Effector memory CD4-positive, alpha-beta T cell (primary cell): ENCODE measurements around the gene CSTPP1.

ENCODE experiments used
- DNase-seq, 3 donors: peaks; one replicate each; pipeline ENCODE4 v3.0.0-alpha.2; 2020
- H3K27ac ChIP-seq: 2 replicates; pipeline ENCODE4 v1.7.0; 2013; ENCODE audit warnings: mild to moderate bottlenecking, low read length, moderate library complexity; ENCODE audit not compliant: insufficient read depth, poor library complexity, severe bottlenecking
- H3K27me3 ChIP-seq: replicated peaks from 2 replicates; pipeline ENCODE4 v1.7.0; 2013; ENCODE audit warnings: mild to moderate bottlenecking, low read length; ENCODE audit not compliant: insufficient read depth, control insufficient read depth, poor library complexity, severe bottlenecking
- H3K36me3 ChIP-seq: 2 replicates; pipeline ENCODE4 v1.7.0; 2013; ENCODE audit warnings: mild to moderate bottlenecking, low read length, moderate library complexity; ENCODE audit not compliant: control insufficient read depth, insufficient read depth
- H3K4me1 ChIP-seq: 2 replicates; pipeline ENCODE4 v1.7.0; 2013; ENCODE audit warnings: low read length, mild to moderate bottlenecking; ENCODE audit not compliant: control insufficient read depth, insufficient read depth, poor library complexity, severe bottlenecking
- H3K4me3 ChIP-seq: 2 replicates; pipeline ENCODE4 v1.7.0; 2013; ENCODE audit warnings: low read length, low read depth, mild to moderate bottlenecking; ENCODE audit not compliant: insufficient read depth, poor library complexity, severe bottlenecking
- H3K9me3 ChIP-seq: 2 replicates; pipeline ENCODE4 v1.7.0; 2013; ENCODE audit warnings: mild to moderate bottlenecking, low read length, moderate library complexity; ENCODE audit not compliant: control insufficient read depth

CSTPP1 gene

GRCh38 chr11:47021527-47021818, 84.9 kb downstream of the CSTPP1 start:
- H3K36me3 ChIP-seq = no peaks in the 10 kb centered on the region
- no peak overlapping the region for H3K4me3 ChIP-seq
- no peaks in the 10 kb centered on the region for H3K9me3 ChIP-seq
- H3K27ac ChIP-seq = no peak overlapping the region
- H3K4me1 ChIP-seq = no peaks in the 10 kb centered on the region
- no peaks in the 10 kb centered on the region for H3K27me3 ChIP-seq
- no peak for DNase-seq

GRCh38 chr11:47021965-47022364, 85.4 kb downstream of the CSTPP1 start:
- no peak overlapping the region for H3K4me3 ChIP-seq
- H3K27me3 ChIP-seq = no peaks in the 10 kb centered on the region
- DNase-seq = no peak
- no peaks in the 10 kb centered on the region for H3K9me3 ChIP-seq
- no peak overlapping the region for H3K27ac ChIP-seq
- H3K36me3 ChIP-seq = no peaks in the 10 kb centered on the region
- H3K4me1 ChIP-seq = no peaks in the 10 kb centered on the region

DNA sequence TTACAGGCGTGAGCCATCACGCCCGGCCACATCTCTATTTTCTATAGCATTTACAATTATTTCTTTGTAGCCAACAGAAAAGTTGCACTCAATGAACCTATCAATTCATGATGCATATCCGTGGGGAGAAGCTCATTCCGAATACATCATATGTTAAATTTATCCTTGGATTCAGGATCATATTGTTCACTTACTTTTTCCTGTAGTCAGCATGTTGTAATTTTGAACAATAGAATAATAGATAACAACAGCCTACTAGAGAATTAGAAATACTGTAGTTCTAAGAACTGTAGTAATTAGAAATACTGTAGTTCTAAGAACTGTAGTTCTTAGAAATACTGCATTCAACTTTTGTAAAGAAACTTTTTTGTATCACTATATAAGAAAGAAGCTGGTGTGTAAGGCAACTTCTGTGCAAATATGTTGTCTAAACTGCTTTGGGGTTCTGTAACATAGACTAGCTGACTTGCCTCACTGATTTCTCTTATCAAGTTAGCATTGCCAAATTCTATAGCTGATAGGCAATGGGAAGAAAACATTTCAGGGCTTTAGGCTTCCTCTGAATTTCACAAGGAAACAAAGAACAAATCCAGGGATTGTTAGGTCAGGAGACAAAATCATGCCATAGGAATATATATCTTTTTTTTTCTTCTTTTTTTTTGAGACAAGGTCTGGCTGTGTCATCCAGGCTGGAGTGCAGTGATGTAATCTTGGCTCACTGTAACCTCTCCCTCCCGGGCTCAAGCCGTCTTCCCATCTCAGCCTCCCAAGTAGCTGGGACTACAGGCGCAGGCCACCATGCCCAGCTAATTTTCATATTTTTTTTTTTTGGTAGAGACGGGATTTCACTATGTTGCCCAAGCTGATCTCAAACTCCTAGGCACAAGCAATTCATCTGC, 91.9 kb downstream of the CSTPP1 start:
- no peak for DNase-seq

DNA sequence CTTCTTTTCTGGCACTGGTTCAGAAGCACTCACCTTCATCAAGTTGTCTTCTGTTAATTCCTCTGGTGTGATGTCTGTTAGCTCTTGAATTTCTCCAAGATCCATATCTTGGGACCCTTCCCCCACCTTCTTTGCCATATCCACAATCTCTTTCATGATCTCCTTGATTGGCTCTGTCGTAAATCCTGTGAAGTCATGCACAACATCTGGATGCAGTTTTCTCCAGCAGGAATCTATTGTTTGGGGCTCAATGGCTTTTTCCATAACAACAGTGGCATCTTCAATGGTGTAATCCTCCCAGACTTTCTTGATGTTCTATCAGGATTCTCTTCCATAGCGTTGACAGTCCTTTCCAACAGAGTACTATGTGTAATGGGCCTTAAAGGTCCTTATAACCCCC, 96.9 kb downstream of the CSTPP1 start:
- Histone ChIP-seq H3K27ac (no peak overlapping the region), H3K4me1 (no peaks in the 10 kb centered on the region), H3K27me3 (no peaks in the 10 kb centered on the region), H3K36me3 (no peaks in the 10 kb centered on the region), H3K9me3 (no peaks in the 10 kb centered on the region), H3K4me3 (no peak overlapping the region)
- no peak for DNase-seq

More for the DNA sequence above, 91.9 kb downstream of the CSTPP1 start:
- H3K4me1 ChIP-seq = no peaks in the 10 kb centered on the region
- H3K4me3 ChIP-seq = no peak overlapping the region
- H3K27me3 ChIP-seq = no peaks in the 10 kb centered on the region
- H3K9me3 ChIP-seq = no peaks in the 10 kb centered on the region
- H3K36me3 ChIP-seq = no peaks in the 10 kb centered on the region
- H3K27ac ChIP-seq = no peak overlapping the region

- Histone ChIP-seq H3K4me3 (no peak overlapping the region), H3K36me3 (no peaks in the 10 kb centered on the region), H3K27me3 (no peaks in the 10 kb centered on the region), H3K27ac (no peak overlapping the region), H3K9me3 (no peaks in the 10 kb centered on the region), H3K4me1 (no peaks in the 10 kb centered on the region)
- DNase-seq = no peak
Observed at GRCh38 chr11:47034091-47034490, 97.5 kb downstream of the CSTPP1 start.

GRCh38 chr11:47035108-47035507, 98.5 kb downstream of the CSTPP1 start:
- Histone ChIP-seq H3K9me3 (no peaks in the 10 kb centered on the region), H3K4me3 (no peak overlapping the region), H3K36me3 (no peaks in the 10 kb centered on the region), H3K4me1 (no peaks in the 10 kb centered on the region), H3K27me3 (no peaks in the 10 kb centered on the region), H3K27ac (no peak overlapping the region)
- no peak for DNase-seq

- Histone ChIP-seq H3K9me3 (no peaks in the 10 kb centered on the region), H3K36me3 (no peaks in the 10 kb centered on the region), H3K4me3 (no peak overlapping the region), H3K27ac (no peak overlapping the region), H3K27me3 (no peaks in the 10 kb centered on the region), H3K4me1 (no peaks in the 10 kb centered on the region)
- no peak for DNase-seq
Observed at GRCh38 chr11:47044119-47044518, 107.6 kb downstream of the CSTPP1 start.

DNA sequence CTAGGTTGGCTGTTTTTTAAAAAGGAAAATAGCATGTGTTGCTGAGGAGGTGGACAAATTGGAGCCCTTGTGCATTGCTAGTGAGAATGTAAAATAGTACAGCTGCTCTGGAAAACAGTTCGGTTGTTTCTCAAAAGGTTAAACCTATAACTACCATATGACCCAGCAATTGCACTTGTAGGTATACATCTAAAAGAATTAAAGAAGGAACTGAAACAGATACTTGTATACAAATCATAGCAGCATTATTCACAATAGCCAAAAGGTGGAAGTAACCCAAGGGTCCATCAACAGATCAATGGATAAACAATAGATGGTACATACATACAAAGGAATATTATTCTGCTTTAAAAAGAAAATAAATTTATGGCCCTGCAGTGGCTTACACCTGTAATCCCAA, 111.4 kb downstream of the CSTPP1 start:
- no peaks in the 10 kb centered on the region for H3K36me3 ChIP-seq
- H3K4me3 ChIP-seq = no peak overlapping the region
- no peaks in the 10 kb centered on the region for H3K4me1 ChIP-seq
- H3K27ac ChIP-seq = no peak overlapping the region
- no peaks in the 10 kb centered on the region for H3K9me3 ChIP-seq
- DNase-seq = no peak
- no peaks in the 10 kb centered on the region for H3K27me3 ChIP-seq

GRCh38 chr11:47050284-47050683, 113.7 kb downstream of the CSTPP1 start:
- DNase-seq = no peak
- no peaks in the 10 kb centered on the region for H3K9me3 ChIP-seq
- H3K4me1 ChIP-seq = no peaks in the 10 kb centered on the region
- H3K27ac ChIP-seq = no peak overlapping the region
- H3K36me3 ChIP-seq = no peaks in the 10 kb centered on the region
- no peaks in the 10 kb centered on the region for H3K27me3 ChIP-seq
- H3K4me3 ChIP-seq = no peak overlapping the region

DNA sequence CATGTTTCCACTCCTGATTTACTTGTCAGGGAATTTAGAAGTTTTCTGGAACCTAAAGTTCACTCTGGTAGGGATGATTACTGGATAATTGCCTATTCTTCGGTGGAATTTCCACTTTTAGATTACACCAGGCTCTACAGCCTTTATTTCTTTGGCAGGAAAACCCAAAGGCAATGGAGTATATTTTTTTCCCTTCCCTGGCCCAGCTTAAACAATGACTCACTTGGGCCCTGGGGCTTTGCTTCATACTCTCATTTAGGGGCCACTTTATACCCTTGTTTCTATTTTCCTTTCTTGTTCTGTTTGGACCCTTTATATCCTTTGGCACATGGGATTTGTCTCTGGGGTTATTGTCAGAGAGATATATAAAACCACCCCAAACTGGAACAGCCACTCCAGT, 114.7 kb downstream of the CSTPP1 start:
- Histone ChIP-seq H3K4me3 (no peak overlapping the region), H3K36me3 (no peaks in the 10 kb centered on the region), H3K4me1 (no peaks in the 10 kb centered on the region), H3K27ac (no peak overlapping the region), H3K9me3 (no peaks in the 10 kb centered on the region), H3K27me3 (no peaks in the 10 kb centered on the region)
- DNase-seq = no peak
